Cortex of kidney (tissue), 1 donor: Measurements from ENCODE around the gene SLC47A1.
"Not testable (repeated sequence)": the region's sequence is repeated elsewhere in the genome, so short reads cannot be mapped to it uniquely, and the experiment has no call there.

ENCODE experiments used
- DNase-seq: peaks from one replicate; lab custom pipeline; 2025; lab: John Stamatoyannopoulos, UW

The SLC47A1 gene

GRCh38 chr17:19523690-19524089 lies 10.0 kb upstream of the SLC47A1 start:
- DNase-seq = no peak

- DNase-seq = not testable (repeated sequence)
Measured at GRCh38 chr17:19526950-19527349, 6.7 kb upstream of the SLC47A1 start.

- no peak for DNase-seq
Measured at GRCh38 chr17:19531780-19532501, 1.7 kb upstream of the SLC47A1 start.

- no peak for DNase-seq
Measured at GRCh38 chr17:19533036-19533717, 477 bp upstream of the SLC47A1 start.

- DNase-seq = no peak
Measured at GRCh38 chr17:19534562-19535149, 1.0 kb downstream of the SLC47A1 start.

DNA sequence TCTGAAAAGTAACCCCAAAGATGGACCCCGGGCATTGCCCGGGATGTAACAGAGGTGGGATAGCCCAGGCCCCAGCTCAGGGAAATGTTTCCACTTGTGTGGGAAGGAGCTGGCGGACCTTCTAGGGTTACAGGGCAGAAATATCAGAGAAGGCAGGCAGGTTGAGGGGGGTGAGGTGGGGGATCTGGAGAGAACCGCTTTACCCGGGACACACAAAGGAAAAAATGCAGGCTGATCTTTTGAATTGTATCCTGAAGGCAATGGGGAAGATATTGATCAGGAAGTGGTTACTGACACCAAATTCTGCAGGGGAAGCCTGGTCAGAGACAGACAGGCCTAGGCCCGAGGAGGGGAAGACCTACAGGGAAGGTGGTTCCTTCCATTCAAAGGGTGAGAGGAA lies 3.5 kb downstream of the SLC47A1 start:
- DNase-seq = no peak

DNA sequence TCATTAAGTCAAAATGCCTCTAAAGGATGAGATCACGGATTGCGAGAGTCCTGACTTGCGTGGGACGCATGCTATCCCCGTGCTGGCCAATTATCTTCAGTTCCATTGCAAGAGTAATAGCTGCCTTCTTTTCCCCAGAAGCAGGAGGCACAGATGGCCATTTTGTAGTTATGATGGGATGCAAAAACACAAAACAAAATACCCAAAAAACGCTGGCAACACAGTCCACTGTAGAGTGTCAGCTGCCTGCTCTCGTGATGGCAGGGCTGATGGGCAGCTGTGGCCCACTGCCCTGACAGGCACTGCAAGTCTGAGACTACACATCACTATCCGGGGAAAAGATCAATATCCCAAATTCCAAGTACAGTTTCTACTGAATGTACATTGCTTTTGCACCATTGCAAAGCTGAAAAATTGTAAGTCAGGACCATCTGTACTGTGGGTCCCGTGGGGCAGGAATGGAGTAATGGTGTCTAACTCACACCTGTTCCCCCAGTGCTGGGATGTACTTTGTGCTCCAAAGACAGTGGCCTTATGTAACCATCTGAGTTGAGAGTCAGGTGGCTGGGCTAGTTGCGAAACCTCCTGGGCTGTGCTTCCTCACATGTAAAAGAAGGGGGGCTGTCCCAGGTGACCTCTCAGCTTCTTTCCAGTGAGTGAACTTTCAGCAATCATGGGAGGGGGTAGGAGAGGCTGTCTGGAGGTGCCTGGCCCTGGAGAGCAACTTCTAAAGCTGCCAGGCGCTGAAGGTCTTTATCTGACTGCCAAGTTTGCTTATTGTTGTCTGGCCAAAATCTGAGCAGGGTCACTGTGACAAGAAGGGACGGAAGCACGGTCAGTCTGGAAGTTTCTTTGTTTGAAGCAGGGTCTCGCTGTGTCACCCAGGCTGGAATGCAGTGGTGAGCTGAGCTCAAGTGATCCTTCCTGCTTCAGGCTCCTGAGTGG lies 4.7 kb downstream of the SLC47A1 start:
- DNase-seq = no peak

GRCh38 chr17:19539040-19539399 lies 5.4 kb downstream of the SLC47A1 start:
- DNase-seq = no peak

DNA sequence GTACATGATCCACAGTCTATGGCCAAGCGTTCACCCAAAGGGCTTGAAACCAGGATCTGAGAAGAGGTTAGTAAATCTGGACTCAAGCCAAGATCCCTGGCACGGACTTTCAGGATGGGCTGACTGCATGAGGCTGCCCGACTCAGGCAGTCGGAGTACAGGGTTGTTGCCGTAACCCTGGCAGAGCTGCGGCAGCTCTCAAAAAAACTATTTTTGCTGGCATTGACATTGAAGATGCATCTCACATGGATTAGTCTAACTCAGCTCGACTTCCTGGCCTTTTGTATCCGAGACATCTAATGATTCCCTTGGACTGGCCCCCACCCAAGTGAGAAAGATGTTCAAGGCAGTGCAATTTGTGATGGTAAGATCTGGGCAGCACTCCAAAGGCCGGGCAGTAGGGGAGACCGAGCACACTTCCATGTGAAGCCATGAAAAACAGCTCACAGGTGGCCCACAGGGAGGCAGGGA lies 6.2 kb downstream of the SLC47A1 start:
- no peak for DNase-seq

GRCh38 chr17:19540706-19541370 lies 7.2 kb downstream of the SLC47A1 start:
- no peak for DNase-seq

DNA sequence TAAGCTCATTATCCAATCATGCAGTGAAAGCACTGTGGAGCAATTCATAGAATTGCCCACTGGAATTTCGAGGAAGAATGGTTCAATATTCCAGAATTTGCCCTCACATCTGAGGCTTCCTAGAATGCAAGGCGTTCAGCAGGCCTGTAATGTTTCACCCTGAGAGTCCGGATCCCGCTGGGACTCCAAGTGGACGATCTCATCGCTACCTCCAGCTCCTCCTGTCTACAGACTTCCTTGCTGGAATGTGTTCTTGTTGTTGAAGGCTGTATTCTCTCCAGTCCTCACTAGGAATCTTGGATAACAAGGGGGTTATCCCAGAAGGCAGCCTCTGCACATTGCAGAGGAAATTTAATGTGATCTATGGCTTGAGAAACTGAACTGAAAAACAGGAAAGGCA lies 7.8 kb downstream of the SLC47A1 start:
- DNase-seq = no peak

GRCh38 chr17:19542247-19542646 lies 8.6 kb downstream of the SLC47A1 start:
- DNase-seq = no peak

GRCh38 chr17:19544366-19544765 lies 10.7 kb downstream of the SLC47A1 start:
- DNase-seq = no peak

DNA sequence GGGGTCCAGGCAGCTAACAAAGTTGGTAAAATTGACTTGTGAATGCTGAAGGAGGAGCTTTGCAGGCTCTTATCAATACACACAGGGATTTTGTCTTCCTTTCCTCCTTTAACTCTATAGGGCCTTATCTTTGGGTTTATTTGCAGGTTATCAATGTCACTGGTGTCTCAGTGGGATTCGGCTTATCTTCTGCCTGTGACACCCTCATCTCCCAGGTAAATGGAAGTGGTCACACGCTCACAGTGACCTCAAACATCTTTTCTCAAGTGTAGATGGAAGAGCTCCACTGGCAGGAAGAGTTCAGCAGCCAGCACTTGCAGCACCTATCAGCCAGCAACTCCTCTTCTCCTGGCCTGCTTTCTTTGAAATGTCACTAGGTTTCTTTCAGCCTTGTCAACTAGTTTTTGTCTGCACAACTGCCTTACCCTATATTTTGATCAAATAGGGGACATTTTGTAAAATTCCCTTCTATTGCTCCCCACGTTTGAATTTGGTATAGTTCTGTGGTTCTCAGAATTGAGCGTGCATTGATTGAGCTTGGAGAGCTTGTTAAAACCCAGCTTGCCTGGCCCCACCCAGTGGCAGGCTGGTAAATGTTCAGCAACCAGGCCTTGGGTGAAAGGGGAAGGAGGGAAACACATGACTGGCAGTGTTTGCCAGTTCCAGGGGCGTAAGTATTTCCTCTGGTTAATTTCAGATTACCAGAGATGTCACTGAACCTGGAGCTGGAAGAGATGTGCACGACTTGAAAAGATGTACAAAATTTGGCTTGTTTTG lies 12.8 kb downstream of the SLC47A1 start:
- DNase-seq = no peak

- no peak for DNase-seq
Measured at GRCh38 chr17:19549746-19550623, 16.3 kb downstream of the SLC47A1 start.

- DNase-seq = no peak
Measured at GRCh38 chr17:19551165-19551564, 17.5 kb downstream of the SLC47A1 start.

- DNase-seq = no peak
Measured at GRCh38 chr17:19551591-19552148, 18.0 kb downstream of the SLC47A1 start.

DNA sequence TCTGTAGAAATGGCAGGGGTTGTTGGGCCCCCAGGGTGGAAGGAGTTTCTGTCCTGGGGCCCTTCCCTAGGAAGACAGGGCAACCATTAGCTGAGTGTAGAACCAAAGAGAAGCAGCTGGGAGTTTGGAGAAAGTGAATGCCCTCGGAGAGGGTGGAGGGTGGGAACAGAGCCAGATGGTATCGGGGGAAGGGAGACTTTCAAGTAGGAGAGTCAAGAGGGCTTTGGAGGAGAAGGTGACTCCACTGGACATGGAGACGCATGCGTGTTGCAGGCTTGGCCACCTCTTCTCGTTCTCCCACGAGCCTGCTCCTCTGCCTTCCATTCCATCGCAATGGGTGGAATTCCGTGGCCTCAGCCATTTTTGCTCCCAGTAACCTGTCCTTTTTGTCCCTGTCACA lies 19.4 kb downstream of the SLC47A1 start:
- no peak for DNase-seq

GRCh38 chr17:19554393-19554792 lies 20.7 kb downstream of the SLC47A1 start:
- no peak for DNase-seq
